Measurements from ENCODE around the gene ISM1.

DNA sequence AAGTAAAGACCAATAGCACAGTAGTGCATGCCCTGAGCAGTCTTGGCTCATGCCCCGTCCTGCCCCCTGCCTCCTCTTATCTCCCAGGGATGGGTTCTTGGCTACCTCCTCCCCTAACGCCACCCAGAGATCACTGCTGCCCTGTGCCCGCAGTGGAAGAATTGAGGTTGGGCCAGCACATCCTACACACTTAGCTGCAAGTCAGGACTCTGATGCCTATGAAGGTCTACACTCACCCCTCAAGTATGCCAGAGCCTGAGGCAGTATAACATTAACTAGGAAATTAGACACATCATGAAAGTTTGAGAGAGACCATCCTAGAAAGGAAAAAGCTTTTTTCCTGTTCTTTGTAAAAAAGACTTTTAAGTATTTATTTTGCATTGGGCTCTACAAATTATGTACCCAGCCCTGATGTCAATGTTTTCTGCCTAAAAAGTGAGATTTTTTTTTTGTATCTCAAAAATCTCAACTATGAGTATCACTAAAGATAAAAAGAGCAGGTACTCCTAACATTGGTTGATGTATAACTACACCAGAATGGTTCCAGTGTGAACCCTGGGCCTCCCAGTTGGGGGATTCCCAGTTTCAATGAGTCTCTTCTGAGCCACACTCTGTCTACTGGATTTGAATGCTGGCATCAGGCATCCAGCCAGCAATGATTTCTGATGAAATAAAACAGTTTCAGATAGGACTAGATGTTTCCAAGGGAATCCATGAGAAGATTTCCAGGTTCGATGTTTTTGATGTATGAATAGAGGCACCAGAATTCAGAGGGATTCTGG lies 115.4 kb downstream of the ISM1 start:
- TF ChIP-seq CTCF (IDR thresholded peaks at IDR 0.05) (no peak), POLR2A (IDR thresholded peaks at IDR 0.05) (no peak), EP300 (IDR thresholded peaks at IDR 0.05) (no peak)

Data from upper lobe of left lung (tissue), 4 donors.